GM18858 (cell line): ENCODE results near the gene ERC1.

ENCODE experiments used
- ATAC-seq: cut with Tn5 transposase; IDR thresholded peaks from one replicate; pipeline ENCODE4 v1.9.1; 2021; ENCODE audit not compliant: unreplicated experiment

The ERC1 gene

GRCh38 chr12:1282670-1283315 is 291.8 kb downstream of the ERC1 start:
- no peak for ATAC-seq

- no peak for ATAC-seq
Measured at GRCh38 chr12:1283316-1283715, 292.3 kb downstream of the ERC1 start.

GRCh38 chr12:1284611-1285010 is 293.6 kb downstream of the ERC1 start:
- ATAC-seq: no peak

GRCh38 chr12:1287446-1287975 is 296.5 kb downstream of the ERC1 start:
- ATAC-seq: no peak

- no peak for ATAC-seq
Measured at GRCh38 chr12:1288333-1288732, 297.3 kb downstream of the ERC1 start.

- no peak for ATAC-seq
Measured at GRCh38 chr12:1289371-1290155, 298.5 kb downstream of the ERC1 start.

GRCh38 chr12:1290716-1291115 is 299.7 kb downstream of the ERC1 start:
- no peak for ATAC-seq

GRCh38 chr12:1291601-1292332 is 300.7 kb downstream of the ERC1 start:
- no peak for ATAC-seq

GRCh38 chr12:1293901-1294300 is 302.9 kb downstream of the ERC1 start:
- no peak for ATAC-seq

GRCh38 chr12:1297206-1297605 is 306.2 kb downstream of the ERC1 start:
- ATAC-seq: no peak

- no peak for ATAC-seq
Measured at GRCh38 chr12:1297639-1298175, 306.7 kb downstream of the ERC1 start.

GRCh38 chr12:1300460-1300859 is 309.4 kb downstream of the ERC1 start:
- no peak for ATAC-seq

- ATAC-seq: no peak
Measured at GRCh38 chr12:1302201-1302870, 311.3 kb downstream of the ERC1 start.

- ATAC-seq: no peak
Measured at GRCh38 chr12:1305063-1305434, 314.0 kb downstream of the ERC1 start.

GRCh38 chr12:1305791-1306500 is 314.9 kb downstream of the ERC1 start:
- ATAC-seq: no peak

- no peak for ATAC-seq
Measured at GRCh38 chr12:1306817-1307216, 315.8 kb downstream of the ERC1 start.

- ATAC-seq: no peak
Measured at GRCh38 chr12:1307796-1308195, 316.8 kb downstream of the ERC1 start.

- ATAC-seq: no peak
Measured at GRCh38 chr12:1309613-1310012, 318.6 kb downstream of the ERC1 start.

GRCh38 chr12:1310653-1311052 is 319.6 kb downstream of the ERC1 start:
- ATAC-seq: no peak

- ATAC-seq: no peak
Measured at GRCh38 chr12:1311145-1311544, 320.1 kb downstream of the ERC1 start.
